Testis (tissue), 3 donors: ENCODE data around the gene NAB1. TPM values are rescaled to one million over a fixed set of nuclear protein-coding genes. Genes with fewer than 3 reads are reported as not detected.

ENCODE experiments used
- DNase-seq: peaks from one replicate; pipeline ENCODE4 v3.0.0-alpha.2; 2019
- H3K27ac ChIP-seq, 2 donors: fragments of 200-600 bp; sonication (generic); one replicate each; pipeline ENCODE4 v1.5.1; 2019
- H3K27me3 ChIP-seq: fragments of 200-600 bp; sonication (generic); one replicate; pipeline ENCODE4 v1.5.1; 2019
- H3K36me3 ChIP-seq: fragments of 200-600 bp; sonication (generic); one replicate; pipeline ENCODE4 v1.5.1; 2017; ENCODE audit warnings: low read depth; ENCODE audit errors: missing control alignments
- H3K4me1 ChIP-seq: fragments of 200-600 bp; sonication (generic); one replicate; pipeline ENCODE4 v1.5.1; 2019
- H3K4me3 ChIP-seq, 2 donors: fragments of 200-600 bp; sonication (generic); one replicate each; pipeline ENCODE4 v1.5.1; 2017 to 2019
- H3K9me3 ChIP-seq: fragments of 200-600 bp; sonication (generic); one replicate; pipeline ENCODE4 v1.5.1; 2017
- CTCF ChIP-seq, 3 experiments: fragments of 450-650 bp in 2 of 3; fragments of 200-600 bp in 1 of 3; sonication (generic) in 1 of 3; IDR thresholded peaks; one replicate each; pipeline ENCODE4 v1.5.1; 2016 to 2019; ENCODE audit warnings: antibody characterized with exemption in 3 of 3, mild to moderate bottlenecking in 2 of 3, moderate library complexity in 1 of 3
- POLR2A ChIP-seq: fragments of 450-650 bp; IDR thresholded peaks from one replicate; pipeline ENCODE4 v1.6.1; 2017; ENCODE audit warnings: antibody characterized with exemption, mild to moderate bottlenecking, moderate library complexity
- WGBS, 2 donors: methylation state at CpG; one replicate each; pipeline ENCODE4 v1.1.5; 2018; 5-methylcytosine and 5-hydroxymethylcytosine counted together
- intact Hi-C: fragments of 100-400 bp; cut with DNase I; formaldehyde crosslinking; loops from one replicate; pipeline ENCODE4 v1.15.1; 2023; ENCODE audit warnings: low total_unique reads
- polyA plus RNA-seq: library from polyadenylated mRNA; stranded (reverse); fragments of 350-450 nt; fragmentation: Illumina TruSeq; extraction: RNeasy Lipid Tissue Mini Kit (QIAGEN cat#74804); gene quantifications from one replicate; pipeline ENCODE4 v1.2.3, GENCODE V29; 2014; ENCODE audit warnings: low read depth, low replicate concordance; ENCODE audit not compliant: insufficient read depth
- total RNA-seq, 2 donors: library from RNA; depleted of rRNA; stranded (reverse); fragments of >200 nt; gene quantifications; one replicate each; pipeline ENCODE4 v1.2.3, GENCODE V29; 2016

NAB1 gene
- total and polyA plus RNA-seq, 3 donors from 2014 or later: 33.8 to 81.0 (median 61.4) TPM

- Histone ChIP-seq H3K4me3 (no peak overlapping the region), H3K9me3 (no peaks in the 10 kb centered on the region), H3K27ac (no peak overlapping the region), H3K36me3 (no peaks in the 10 kb centered on the region), H3K27me3 (no peaks in the 10 kb centered on the region), H3K4me1 (no peaks in the 10 kb centered on the region)
- DNase-seq: no peak
- intact Hi-C loops: no loop called here
- 92 to 100% methylated on average over 3 to 4 of the region's 4 CpGs for WGBS, 2 donors
- TF ChIP-seq CTCF (IDR thresholded peaks at IDR 0.05) (no peak), POLR2A (no peak)
These were observed 62.2 kb downstream of the NAB1 start for GRCh38 chr2:190711069-190711468.

- intact Hi-C loops: no loop called here
- no peak for TF ChIP-seq CTCF (IDR thresholded peaks at IDR 0.05)
- no peak for TF ChIP-seq POLR2A
- H3K4me3 ChIP-seq: no peak overlapping the region
- H3K9me3 ChIP-seq: no peaks in the 10 kb centered on the region
- H3K27me3 ChIP-seq: no peaks in the 10 kb centered on the region
- H3K36me3 ChIP-seq: no peaks in the 10 kb centered on the region
- H3K27ac ChIP-seq: no peak overlapping the region
- no peak for DNase-seq
- no peaks in the 10 kb centered on the region for H3K4me1 ChIP-seq
These were observed 64.6 kb downstream of the NAB1 start for GRCh38 chr2:190713471-190713870.

- Histone ChIP-seq H3K4me3 (no peak overlapping the region), H3K36me3 (no peaks in the 10 kb centered on the region), H3K27me3 (no peaks in the 10 kb centered on the region), H3K4me1 (no peaks in the 10 kb centered on the region), H3K27ac (no peak overlapping the region), H3K9me3 (no peaks in the 10 kb centered on the region)
- TF ChIP-seq CTCF (IDR thresholded peaks at IDR 0.05) (no peak), POLR2A (no peak)
- WGBS, 2 donors: 91 to 94% methylated on average over 5 of the region's 5 CpGs
- no peak for DNase-seq
- intact Hi-C loops: no loop called here
These were observed 66.1 kb downstream of the NAB1 start for GRCh38 chr2:190714958-190715357.

- no peak for DNase-seq
- H3K4me3 ChIP-seq: no peak overlapping the region
- no peaks in the 10 kb centered on the region for H3K4me1 ChIP-seq
- H3K27me3 ChIP-seq: no peaks in the 10 kb centered on the region
- no peak overlapping the region for H3K27ac ChIP-seq
- WGBS, 2 donors: 100% methylated on average over 1 of the region's 1 CpG
- no peak for TF ChIP-seq POLR2A
- no peak for TF ChIP-seq CTCF (IDR thresholded peaks at IDR 0.05)
- no peaks in the 10 kb centered on the region for H3K9me3 ChIP-seq
- intact Hi-C loops: no loop called here
- H3K36me3 ChIP-seq: no peaks in the 10 kb centered on the region
These were observed 67.4 kb downstream of the NAB1 start for GRCh38 chr2:190716176-190716807.

- no peak overlapping the region for H3K27ac ChIP-seq
- no peaks in the 10 kb centered on the region for H3K4me1 ChIP-seq
- intact Hi-C loops: no loop called here
These were observed 68.4 kb downstream of the NAB1 start for GRCh38 chr2:190717306-190717705.

More at GRCh38 chr2:190717306-190717705, 68.4 kb downstream of the NAB1 start:
- H3K27me3 ChIP-seq: no peaks in the 10 kb centered on the region
- TF ChIP-seq POLR2A (no peak), CTCF (IDR thresholded peaks at IDR 0.05) (no peak)
- H3K4me3 ChIP-seq: no peak overlapping the region
- 70 to 81% methylated on average over 3 of the region's 3 CpGs for WGBS, 2 donors
- H3K9me3 ChIP-seq: no peaks in the 10 kb centered on the region
- no peak for DNase-seq
- no peaks in the 10 kb centered on the region for H3K36me3 ChIP-seq
